ENCODE data around the gene NUCKS1.

DNA sequence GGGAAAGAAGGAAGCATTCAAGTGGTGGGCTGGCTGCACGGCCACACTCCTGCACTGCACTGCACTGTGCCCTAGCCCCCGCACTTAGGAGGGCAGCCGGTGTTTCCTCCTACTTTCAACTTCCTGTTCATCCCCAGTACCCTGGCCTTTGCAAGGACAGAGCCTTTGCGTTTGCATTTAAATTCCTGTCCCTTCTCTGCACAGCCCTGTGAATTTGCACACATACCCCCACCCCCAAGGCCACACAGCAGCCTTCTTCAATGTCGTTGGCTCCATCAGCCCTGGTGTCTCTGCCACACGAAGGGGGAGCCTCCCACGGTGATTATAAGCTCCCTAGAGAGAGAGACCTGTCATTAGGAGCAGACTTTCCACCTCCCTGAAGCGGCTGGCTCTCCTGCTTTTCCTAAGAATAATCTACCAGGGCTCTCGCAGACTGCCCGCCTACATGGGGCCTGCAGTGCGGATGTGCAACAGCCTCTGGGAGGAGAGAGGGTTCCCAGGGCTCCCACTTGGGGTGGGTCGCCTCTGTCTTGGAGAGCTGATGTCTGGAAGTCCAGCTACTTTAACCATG, 56.5 kb downstream of the NUCKS1 start:
- TF ChIP-seq, protein P1, sequence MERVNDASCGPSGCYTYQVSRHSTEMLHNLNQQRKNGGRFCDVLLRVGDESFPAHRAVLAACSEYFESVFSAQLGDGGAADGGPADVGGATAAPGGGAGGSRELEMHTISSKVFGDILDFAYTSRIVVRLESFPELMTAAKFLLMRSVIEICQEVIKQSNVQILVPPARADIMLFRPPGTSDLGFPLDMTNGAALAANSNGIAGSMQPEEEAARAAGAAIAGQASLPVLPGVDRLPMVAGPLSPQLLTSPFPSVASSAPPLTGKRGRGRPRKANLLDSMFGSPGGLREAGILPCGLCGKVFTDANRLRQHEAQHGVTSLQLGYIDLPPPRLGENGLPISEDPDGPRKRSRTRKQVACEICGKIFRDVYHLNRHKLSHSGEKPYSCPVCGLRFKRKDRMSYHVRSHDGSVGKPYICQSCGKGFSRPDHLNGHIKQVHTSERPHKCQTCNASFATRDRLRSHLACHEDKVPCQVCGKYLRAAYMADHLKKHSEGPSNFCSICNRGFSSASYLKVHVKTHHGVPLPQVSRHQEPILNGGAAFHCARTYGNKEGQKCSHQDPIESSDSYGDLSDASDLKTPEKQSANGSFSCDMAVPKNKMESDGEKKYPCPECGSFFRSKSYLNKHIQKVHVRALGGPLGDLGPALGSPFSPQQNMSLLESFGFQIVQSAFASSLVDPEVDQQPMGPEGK (CRISPR knock-in tag; IDR thresholded peaks at IDR 0.05; ENCODE audit: borderline replicate concordance): no peak
- no peak for TF ChIP-seq SNAI2 (CRISPR knock-in tag; IDR thresholded peaks at IDR 0.05)
